ENCODE measurements around the gene MEIKIN.

DNA sequence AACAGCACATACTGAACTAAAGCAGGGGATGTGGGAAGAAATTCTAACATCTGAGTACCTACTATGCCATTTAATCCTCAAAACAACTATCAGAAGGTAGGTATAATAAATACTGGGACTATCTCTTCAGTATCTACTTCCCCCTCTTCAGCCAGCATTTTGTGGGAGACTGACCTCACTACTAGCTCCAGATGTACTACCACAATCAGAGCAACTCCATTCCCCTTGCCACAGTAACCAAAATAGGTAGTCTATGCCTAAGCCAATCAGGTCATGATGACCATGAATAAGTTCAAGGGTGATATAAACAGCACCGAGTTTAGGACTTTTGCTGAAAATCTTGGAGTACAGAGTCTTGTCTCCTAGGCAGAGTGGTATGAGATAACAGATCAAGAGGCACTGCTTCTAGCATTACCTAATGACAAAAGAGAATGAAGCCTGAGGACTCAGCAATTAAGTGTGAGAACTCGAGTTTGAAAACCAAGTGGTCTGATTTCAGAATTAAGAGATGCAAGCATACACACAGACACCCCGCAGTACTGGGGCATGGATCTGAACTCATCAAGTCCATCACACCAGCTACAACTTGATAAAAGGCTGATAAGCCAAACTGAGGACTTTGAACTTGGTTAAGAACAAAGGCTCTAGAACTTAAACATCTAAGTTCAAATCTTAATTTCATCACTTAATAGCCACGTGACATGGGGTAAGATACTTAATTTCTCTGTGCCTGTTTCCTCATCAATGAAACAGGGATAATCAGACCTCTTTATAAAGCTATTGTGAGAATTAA, 158.4 kb downstream of the MEIKIN start:
- TF ChIP-seq, protein P1, sequence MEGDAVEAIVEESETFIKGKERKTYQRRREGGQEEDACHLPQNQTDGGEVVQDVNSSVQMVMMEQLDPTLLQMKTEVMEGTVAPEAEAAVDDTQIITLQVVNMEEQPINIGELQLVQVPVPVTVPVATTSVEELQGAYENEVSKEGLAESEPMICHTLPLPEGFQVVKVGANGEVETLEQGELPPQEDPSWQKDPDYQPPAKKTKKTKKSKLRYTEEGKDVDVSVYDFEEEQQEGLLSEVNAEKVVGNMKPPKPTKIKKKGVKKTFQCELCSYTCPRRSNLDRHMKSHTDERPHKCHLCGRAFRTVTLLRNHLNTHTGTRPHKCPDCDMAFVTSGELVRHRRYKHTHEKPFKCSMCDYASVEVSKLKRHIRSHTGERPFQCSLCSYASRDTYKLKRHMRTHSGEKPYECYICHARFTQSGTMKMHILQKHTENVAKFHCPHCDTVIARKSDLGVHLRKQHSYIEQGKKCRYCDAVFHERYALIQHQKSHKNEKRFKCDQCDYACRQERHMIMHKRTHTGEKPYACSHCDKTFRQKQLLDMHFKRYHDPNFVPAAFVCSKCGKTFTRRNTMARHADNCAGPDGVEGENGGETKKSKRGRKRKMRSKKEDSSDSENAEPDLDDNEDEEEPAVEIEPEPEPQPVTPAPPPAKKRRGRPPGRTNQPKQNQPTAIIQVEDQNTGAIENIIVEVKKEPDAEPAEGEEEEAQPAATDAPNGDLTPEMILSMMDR (optimal IDR thresholded peaks at IDR 0.05 in 1 of 3, IDR thresholded peaks at IDR 0.05 in 1 of 3, conservative IDR thresholded peaks at IDR 0.05 in 1 of 3; ENCODE audit: extremely low read depth in 1 of 3, insufficient read depth in 2 of 3, low read length in 3 of 3): no peak
- no peak for TF ChIP-seq EZH2 (IDR thresholded peaks at IDR 0.05; ENCODE audit: low read length)

Measured in keratinocyte (primary cell).